Activated naive CD4-positive, alpha-beta T cell treated with anti-CD3 and anti-CD28 coated beads, Interleukin-2, amount 50 U/mL, for 16 hours (primary cell): ENCODE data around the gene LDLRAD3.
"Not testable (repeated sequence)": the region's sequence is repeated elsewhere in the genome, so short reads cannot be mapped to it uniquely, and the experiment has no call there.

ENCODE experiments used
- DNase-seq: peaks from one replicate; pipeline ENCODE4 v3.0.0-alpha.2; 2020

LDLRAD3 gene

GRCh38 chr11:35943713-35944502, at the start of gene LDLRAD3:
TSS of gene LDLRAD3 (plus strand) at chr11:35944062. CDS start at chr11:35944099, 37 bp downstream.
- peak; percentile 40 for DNase-seq

GRCh38 chr11:35897019-35897418, 46.8 kb upstream of the LDLRAD3 start:
- DNase-seq, result no peak

GRCh38 chr11:35902961-35903360, 40.9 kb upstream of the LDLRAD3 start:
- no peak for DNase-seq

GRCh38 chr11:35905646-35906276, 38.1 kb upstream of the LDLRAD3 start:
- no peak for DNase-seq

- DNase-seq, result no peak
These were observed 37.6 kb upstream of the LDLRAD3 start for GRCh38 chr11:35906277-35906661.

- no peak for DNase-seq
These were observed 37.2 kb upstream of the LDLRAD3 start for GRCh38 chr11:35906681-35907080.

GRCh38 chr11:35907648-35908431, 36.0 kb upstream of the LDLRAD3 start:
- DNase-seq, result no peak

- DNase-seq, result not testable (repeated sequence)
These were observed 35.5 kb upstream of the LDLRAD3 start for GRCh38 chr11:35908432-35908771.

- no peak for DNase-seq
These were observed 34.2 kb upstream of the LDLRAD3 start for GRCh38 chr11:35909511-35910265.

GRCh38 chr11:35911013-35911412, 32.8 kb upstream of the LDLRAD3 start:
- DNase-seq, result no peak

- DNase-seq, result no peak
These were observed 32.2 kb upstream of the LDLRAD3 start for GRCh38 chr11:35911616-35912165.

- not testable (repeated sequence) for DNase-seq
These were observed 31.4 kb upstream of the LDLRAD3 start for GRCh38 chr11:35912436-35912835.

- no peak for DNase-seq
These were observed 30.8 kb upstream of the LDLRAD3 start for GRCh38 chr11:35912883-35913624.

GRCh38 chr11:35914816-35915215, 29.0 kb upstream of the LDLRAD3 start:
- no peak for DNase-seq

- no peak for DNase-seq
These were observed 27.6 kb upstream of the LDLRAD3 start for GRCh38 chr11:35916270-35916669.

GRCh38 chr11:35917676-35918075, 26.2 kb upstream of the LDLRAD3 start:
- no peak for DNase-seq

- no peak for DNase-seq
These were observed 25.1 kb upstream of the LDLRAD3 start for GRCh38 chr11:35918716-35919115.

- DNase-seq, result no peak
These were observed 24.6 kb upstream of the LDLRAD3 start for GRCh38 chr11:35919244-35919643.

GRCh38 chr11:35923452-35923851, 20.4 kb upstream of the LDLRAD3 start:
- DNase-seq, result no peak

- no peak for DNase-seq
These were observed 19.1 kb upstream of the LDLRAD3 start for GRCh38 chr11:35924811-35925210.

GRCh38 chr11:35927104-35927503, 16.8 kb upstream of the LDLRAD3 start:
- DNase-seq, result no peak

GRCh38 chr11:35927682-35928081, 16.2 kb upstream of the LDLRAD3 start:
- DNase-seq, result no peak
